ENCODE measurements around the gene STAT4.

DNA sequence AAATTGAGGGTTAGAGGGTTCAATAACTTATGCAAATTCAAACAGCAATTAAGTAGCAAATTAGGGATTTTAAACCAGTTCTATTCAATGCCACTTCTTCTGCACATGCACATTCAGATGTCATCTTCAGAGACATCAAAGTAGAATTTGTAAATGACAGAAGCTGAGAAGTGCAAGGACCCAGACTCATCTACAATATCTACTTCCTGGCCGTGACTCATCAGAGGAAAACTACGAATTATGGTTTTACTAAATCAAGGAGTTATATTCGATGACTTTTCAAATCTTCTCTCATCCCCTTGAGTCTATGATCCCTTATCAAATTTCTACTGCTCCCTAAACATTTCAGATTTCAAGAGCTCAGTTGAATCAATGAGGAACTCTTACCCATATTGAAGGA is 20.0 kb upstream of the STAT4 start:
- TF ChIP-seq, protein P1, sequence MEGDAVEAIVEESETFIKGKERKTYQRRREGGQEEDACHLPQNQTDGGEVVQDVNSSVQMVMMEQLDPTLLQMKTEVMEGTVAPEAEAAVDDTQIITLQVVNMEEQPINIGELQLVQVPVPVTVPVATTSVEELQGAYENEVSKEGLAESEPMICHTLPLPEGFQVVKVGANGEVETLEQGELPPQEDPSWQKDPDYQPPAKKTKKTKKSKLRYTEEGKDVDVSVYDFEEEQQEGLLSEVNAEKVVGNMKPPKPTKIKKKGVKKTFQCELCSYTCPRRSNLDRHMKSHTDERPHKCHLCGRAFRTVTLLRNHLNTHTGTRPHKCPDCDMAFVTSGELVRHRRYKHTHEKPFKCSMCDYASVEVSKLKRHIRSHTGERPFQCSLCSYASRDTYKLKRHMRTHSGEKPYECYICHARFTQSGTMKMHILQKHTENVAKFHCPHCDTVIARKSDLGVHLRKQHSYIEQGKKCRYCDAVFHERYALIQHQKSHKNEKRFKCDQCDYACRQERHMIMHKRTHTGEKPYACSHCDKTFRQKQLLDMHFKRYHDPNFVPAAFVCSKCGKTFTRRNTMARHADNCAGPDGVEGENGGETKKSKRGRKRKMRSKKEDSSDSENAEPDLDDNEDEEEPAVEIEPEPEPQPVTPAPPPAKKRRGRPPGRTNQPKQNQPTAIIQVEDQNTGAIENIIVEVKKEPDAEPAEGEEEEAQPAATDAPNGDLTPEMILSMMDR (IDR thresholded peaks at IDR 0.05) = no peak
- TF ChIP-seq JUN (CRISPR knock-in tag; IDR thresholded peaks at IDR 0.05) = no peak
- TF ChIP-seq ZNF416 (CRISPR knock-in tag; IDR thresholded peaks at IDR 0.05) = no peak
